B cell (primary cell): ENCODE measurements around the gene TMEM132D. TPM values are rescaled to one million over a fixed set of nuclear protein-coding genes. Genes with fewer than 3 reads are reported as not detected.

Experiments used
- ATAC-seq: fragments of 200-7000 bp; cut with Tn5 transposase; one replicate; pipeline ENCODE4 v1.10.0; 2021; ENCODE audit warnings: low read depth, mild to moderate bottlenecking, moderate number of reproducible peaks, moderate library complexity
- CTCF ChIA-PET: fragments of 350-600 bp; sonication (Branson Sonifier 250); formaldehyde crosslinking; loops from one replicate; lab custom pipeline; 2021; ENCODE audit warnings: antibody characterized with exemption, inconsistent platforms; lab: Charles Lee
- POLR2A ChIA-PET: fragments of 350-600 bp; sonication (Branson Sonifier 250); formaldehyde crosslinking; loops from one replicate; lab custom pipeline; 2021; ENCODE audit warnings: antibody characterized with exemption; lab: Charles Lee
- DNase-seq: peaks from one replicate; pipeline ENCODE4 v3.0.0; 2013
- H2AFZ ChIP-seq: 2 replicates; pipeline ENCODE4 v1.6.1; 2012; ENCODE audit warnings: mild to moderate bottlenecking, low read depth, low read length; ENCODE audit not compliant: insufficient read depth, poor library complexity, severe bottlenecking
- H3K27ac ChIP-seq, 2 donors: 1 replicate in 1 of 2; 2 replicates in 1 of 2; pipeline ENCODE4 v1.5.1; 2012 to 2013; ENCODE audit warnings: low read length in 2 of 2, mild to moderate bottlenecking in 2 of 2, moderate library complexity in 1 of 2
- H3K27me3 ChIP-seq, 4 experiments: fragments of 200-600 bp in 1 of 4; sonication (generic) in 1 of 4; replicated peaks in 1 of 4; 1 replicate in 2 of 4; 2 replicates in 2 of 4; pipeline versions ENCODE4 v1.6.1 to v1.7.0; 2013 to 2016; ENCODE audit warnings: low read length in 3 of 4, mild to moderate bottlenecking in 2 of 4, mixed read lengths in 1 of 4, moderate library complexity in 1 of 4; ENCODE audit not compliant: insufficient read depth in 4 of 4, control insufficient read depth in 3 of 4; ENCODE audit errors: control extremely low read depth in 1 of 4
- H3K36me3 ChIP-seq, 2 experiments: replicated peaks in 1 of 2; 1 replicate in 1 of 2; 2 replicates in 1 of 2; pipeline versions ENCODE4 v1.6.1 to v1.7.1; 2013; ENCODE audit warnings: low read length in 1 of 2; ENCODE audit not compliant: insufficient read depth in 2 of 2, control insufficient read depth in 1 of 2; ENCODE audit errors: control extremely low read depth in 1 of 2, extremely low read depth in 1 of 2
- H3K4me1 ChIP-seq, 2 donors: fragments of 200-600 bp in 1 of 2; sonication (generic) in 1 of 2; 1 replicate in 1 of 2; 2 replicates in 1 of 2; pipeline versions ENCODE4 v1.5.1 to v1.6.1; 2013 to 2017; ENCODE audit warnings: low read length in 2 of 2; ENCODE audit not compliant: control insufficient read depth in 2 of 2, insufficient read depth in 2 of 2
- H3K4me2 ChIP-seq: replicated peaks from 2 replicates; pipeline ENCODE3; 2012; ENCODE audit warnings: mild to moderate bottlenecking, low read depth, low read length; ENCODE audit not compliant: poor library complexity, severe bottlenecking
- H3K4me3 ChIP-seq, 5 experiments: fragments of 200-600 bp in 1 of 5; sonication (generic) in 1 of 5; 1 replicate in 3 of 5; 2 replicates in 2 of 5; pipeline versions ENCODE4 v1.5.1 to v1.7.0; 2011 to 2016; ENCODE audit warnings: low read length in 4 of 5, mild to moderate bottlenecking in 4 of 5, low read depth in 2 of 5, control low read depth in 1 of 5, moderate library complexity in 1 of 5; ENCODE audit not compliant: insufficient read depth in 1 of 5; ENCODE audit errors: control extremely low read depth in 1 of 5, extremely low read depth in 1 of 5
- H3K79me2 ChIP-seq: fragments of 200-600 bp; sonication (generic); one replicate; pipeline ENCODE4 v1.6.0; 2016; ENCODE audit warnings: low read length; ENCODE audit not compliant: control insufficient read depth, insufficient read depth
- H3K9ac ChIP-seq: fragments of 200-600 bp; sonication (generic); 2 replicates; pipeline ENCODE4 v1.6.1; 2017; ENCODE audit warnings: mild to moderate bottlenecking, low read length, moderate library complexity
- H3K9me3 ChIP-seq, 3 donors: one replicate each; pipeline versions ENCODE4 v1.6.1 to v1.7.1; 2013; ENCODE audit warnings: low read length in 2 of 3; ENCODE audit not compliant: control insufficient read depth in 2 of 3, insufficient read depth in 1 of 3; ENCODE audit errors: control extremely low read depth in 1 of 3
- H4K20me1 ChIP-seq: 2 replicates; pipeline ENCODE4 v1.6.0; 2012; ENCODE audit warnings: mild to moderate bottlenecking, low read length; ENCODE audit not compliant: insufficient read depth, control insufficient read depth, poor library complexity, severe bottlenecking
- H3K27ac Mint-ChIP-seq: one replicate; pipeline ENCODE4 v1.8.0; 2021; ENCODE audit warnings: mixed read lengths
- H3K27me3 Mint-ChIP-seq: one replicate; pipeline ENCODE4 v1.8.0; 2021; ENCODE audit warnings: mixed read lengths
- H3K4me1 Mint-ChIP-seq: one replicate; pipeline ENCODE4 v1.8.0; 2021; ENCODE audit warnings: mixed read lengths
- H3K4me3 Mint-ChIP-seq: one replicate; pipeline ENCODE4 v1.8.0; 2021; ENCODE audit warnings: mixed read lengths
- H3K9me3 Mint-ChIP-seq: one replicate; pipeline ENCODE4 v1.8.0; 2022; ENCODE audit warnings: mixed read lengths; ENCODE audit not compliant: insufficient read depth
- CTCF ChIP-seq: fragments of 200-600 bp; IDR thresholded peaks from one replicate; pipeline ENCODE4 v1.8.0; 2022; ENCODE audit warnings: antibody characterized with exemption, mild to moderate bottlenecking
- EZH2 ChIP-seq: IDR thresholded peaks from 2 replicates; pipeline ENCODE4 v1.6.1; 2012; ENCODE audit warnings: borderline replicate concordance, low read depth, mild to moderate bottlenecking, moderate library complexity, low read length; ENCODE audit not compliant: insufficient read depth, poor library complexity, severe bottlenecking
- WGBS: methylation state at CpG from one replicate; pipeline ENCODE4 v1.1.5; 2013; ENCODE audit warnings: missing lambda C conversion rate; ENCODE audit not compliant: insufficient coverage; 5-methylcytosine and 5-hydroxymethylcytosine counted together
- intact Hi-C: fragments of 100-400 bp; cut with micrococcal nuclease; formaldehyde crosslinking; loops from one replicate; pipeline ENCODE4 v1.10.0; 2022
- polyA plus RNA-seq: library from polyadenylated mRNA; depleted of rRNA; stranded (reverse); fragments of >200 nt; gene quantifications from 2 replicates; pipeline ENCODE4 v1.2.3, GENCODE V29; 2012
- total RNA-seq, 2 donors: library from RNA; stranded (reverse); fragments of 120-200 nt in 1 of 2; gene quantifications; 1 replicate in 1 of 2; 2 replicates in 1 of 2; pipeline versions ENCODE4 v1.2.3 to v1.2.4, GENCODE V29; 2013 to 2022

The TMEM132D gene
- total and polyA plus RNA-seq, 2 donors (not counting 1 experiment from before 2014, with no cell fraction given): not detected

- H3K79me2 ChIP-seq: no peaks in the 10 kb centered on the region
- no peaks in the 10 kb centered on the region for H3K27me3 ChIP-seq
- H3K9me3 ChIP-seq: peaks cover 0 to 2% (median 0%) of the 10 kb centered on the region in 3 donors
- TF ChIP-seq EZH2 (no peak), CTCF (no peak)
- no peaks in the 10 kb centered on the region for H4K20me1 ChIP-seq
- H3K9ac ChIP-seq: no peak overlapping the region
- no peak overlapping the region for H3K4me3 ChIP-seq
- ChIA-PET CTCF (no interaction called here), POLR2A (no interaction called here)
- ATAC-seq (no peak), DNase-seq (no peak)
- Mint-ChIP-seq H3K27ac (no peak overlapping the region), H3K9me3 (peaks cover 3% of the 10 kb centered on the region), H3K4me3 (no peak overlapping the region), H3K27me3 (no peaks in the 10 kb centered on the region), H3K4me1 (no peaks in the 10 kb centered on the region)
- no peak overlapping the region for H2AFZ ChIP-seq
- no peaks in the 10 kb centered on the region for H3K4me1 ChIP-seq
- no peak overlapping the region for H3K27ac ChIP-seq
- intact Hi-C loops: no loop called here
- H3K4me2 ChIP-seq: no peak overlapping the region
- no peaks in the 10 kb centered on the region for H3K36me3 ChIP-seq
- WGBS: no CpG with 5 or more reads among the region's 4 CpGs
These were observed 530.1 kb downstream of the TMEM132D start for GRCh38 chr12:129373746-129374145.

GRCh38 chr12:129372876-129373275 is 530.9 kb downstream of the TMEM132D start:
- H3K9me3 Mint-ChIP-seq: peaks cover 5% of the 10 kb centered on the region
- intact Hi-C loops: no loop called here

More at GRCh38 chr12:129372876-129373275, 530.9 kb downstream of the TMEM132D start:
- H3K4me1 Mint-ChIP-seq: no peaks in the 10 kb centered on the region
- WGBS: no CpG with 5 or more reads among the region's 3 CpGs
- no peak overlapping the region for H3K27ac Mint-ChIP-seq
- Histone ChIP-seq H2AFZ (no peak overlapping the region), H3K36me3 (no peaks in the 10 kb centered on the region), H3K9me3 (peaks cover 0 to 3% (median 0%) of the 10 kb centered on the region in 3 donors), H4K20me1 (no peaks in the 10 kb centered on the region), H3K79me2 (no peaks in the 10 kb centered on the region), H3K9ac (no peak overlapping the region), H3K4me3 (no peak overlapping the region), H3K27me3 (no peaks in the 10 kb centered on the region), H3K4me1 (no peaks in the 10 kb centered on the region), H3K27ac (no peak overlapping the region), H3K4me2 (no peak overlapping the region)
- TF ChIP-seq CTCF (no peak), EZH2 (no peak)
- H3K4me3 Mint-ChIP-seq: no peak overlapping the region
- no peaks in the 10 kb centered on the region for H3K27me3 Mint-ChIP-seq
- DNase-seq (no peak), ATAC-seq (no peak)
- ChIA-PET CTCF (no interaction called here), POLR2A (no interaction called here)
